Placental pericyte (primary cell): ENCODE measurements around the gene TSHZ3. TPM values are rescaled to one million over a fixed set of nuclear protein-coding genes. Genes with fewer than 3 reads are reported as not detected.

Experiments
- total RNA-seq: library from RNA; depleted of rRNA; stranded (reverse); fragments of >200 nt; gene quantifications from 2 replicates; pipeline ENCODE4 v1.2.3, GENCODE V29; 2012

The TSHZ3 gene
- 22.8 and 32.2 TPM in 2 replicates for total RNA-seq

GRCh38 chr19:31349160-31349881 is at the start of gene TSHZ3:
Gene TSHZ3, minus strand, starts transcription at chr19:31349436. Its CDS starts 217 bp downstream, at chr19:31349219.

